HEK293T (cell line): ENCODE measurements around the gene ANGEL1.

Source experiments
- ARNT ChIP-seq: fragments of 450-650 bp; IDR thresholded peaks from 2 replicates; pipeline ENCODE4 v1.6.1; 2017; ENCODE audit warnings: mild to moderate bottlenecking
- BHLHE40 ChIP-seq: fragments of 450-650 bp; IDR thresholded peaks from 2 replicates; pipeline ENCODE4 v1.6.1; 2016; ENCODE audit warnings: mild to moderate bottlenecking, moderate library complexity, borderline replicate concordance
- FOXA1 ChIP-seq: fragments of 450-650 bp; IDR thresholded peaks from 2 replicates; pipeline ENCODE4 v1.6.1; 2016; ENCODE audit warnings: mild to moderate bottlenecking
- FOXK2 ChIP-seq: fragments of 450-650 bp; IDR thresholded peaks from 2 replicates; pipeline ENCODE4 v1.6.1; 2016; ENCODE audit warnings: mild to moderate bottlenecking
- FOXM1 ChIP-seq: fragments of 450-650 bp; IDR thresholded peaks from 2 replicates; pipeline ENCODE4 v1.6.1; 2017; ENCODE audit warnings: mild to moderate bottlenecking, borderline replicate concordance
- L3MBTL2 ChIP-seq: fragments of 450-650 bp; conservative IDR thresholded peaks from 2 replicates; pipeline ENCODE4 v1.6.1; 2016; ENCODE audit warnings: mild to moderate bottlenecking
- LEF1 ChIP-seq: fragments of 450-650 bp; IDR thresholded peaks from 2 replicates; pipeline ENCODE4 v1.6.1; 2017; ENCODE audit warnings: mild to moderate bottlenecking, borderline replicate concordance
- SP1 ChIP-seq: fragments of 450-650 bp; IDR thresholded peaks from 2 replicates; pipeline ENCODE4 v1.6.1; 2017
- SUZ12 ChIP-seq: fragments of 450-650 bp; IDR thresholded peaks from 2 replicates; pipeline ENCODE4 v1.6.1; 2016; ENCODE audit warnings: mild to moderate bottlenecking
- ZNF384 ChIP-seq: fragments of 450-650 bp; IDR thresholded peaks from 2 replicates; pipeline ENCODE4 v1.6.1; 2016

DNA sequence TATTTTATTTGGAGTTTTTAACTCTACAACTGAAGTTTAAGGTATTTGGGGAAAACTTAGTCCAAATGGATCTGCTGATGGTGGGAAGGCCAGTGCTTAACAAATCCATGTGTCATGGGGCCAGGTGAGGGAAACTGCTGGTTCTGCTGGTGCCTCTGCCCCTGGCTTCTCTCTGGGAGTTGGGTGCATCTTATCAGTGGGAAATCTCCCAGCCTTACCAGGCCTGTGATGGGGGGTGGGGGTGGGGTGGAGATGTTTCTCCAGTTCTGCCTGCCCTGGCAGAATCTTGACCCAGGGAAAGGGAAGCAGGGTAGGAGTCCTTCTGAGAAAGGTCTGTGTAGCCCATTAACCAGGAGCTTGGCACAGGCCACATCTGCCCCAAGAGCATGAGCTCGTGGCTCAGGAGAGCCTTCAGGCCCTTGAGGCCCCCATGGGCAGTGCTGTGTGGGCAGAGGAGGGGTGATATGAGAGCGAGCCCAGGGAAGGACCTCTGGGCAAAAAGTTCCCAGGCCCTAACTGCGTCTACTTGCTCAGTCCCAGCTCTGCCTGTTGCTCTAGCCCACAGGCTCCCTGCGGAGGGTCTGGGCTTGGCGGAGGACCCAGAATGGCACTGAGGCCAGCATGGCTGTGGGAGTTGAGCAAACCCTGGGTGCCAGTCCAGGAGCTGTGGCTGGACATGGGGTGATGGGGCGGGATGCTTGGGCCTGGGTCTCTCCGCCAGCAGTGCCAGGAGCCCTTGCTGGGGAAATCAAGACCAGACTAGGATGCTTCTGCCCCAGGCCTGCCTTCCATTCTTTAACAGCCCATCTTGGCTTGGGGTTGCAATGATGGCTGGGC, 33.2 kb downstream of the ANGEL1 start:
- TF ChIP-seq BHLHE40 = no peak
- TF ChIP-seq L3MBTL2 = no peak
- TF ChIP-seq FOXA1 = no peak
- no peak for TF ChIP-seq SUZ12
- TF ChIP-seq FOXK2 = no peak
- no peak for TF ChIP-seq FOXM1
- TF ChIP-seq ZNF384 = no peak
- TF ChIP-seq ARNT = no peak
- TF ChIP-seq SP1 = no peak
- TF ChIP-seq LEF1 = no peak
